CD8-positive, alpha-beta memory T cell (primary cell): ENCODE results near the gene CCDC191. TPM values are rescaled to one million over a fixed set of nuclear protein-coding genes. Genes with fewer than 3 reads are reported as not detected.
A peak's percentile ranks its signal among the peaks of the same experiment; 100 is the strongest.

Source experiments
- CTCF ChIA-PET: fragments of 350-600 bp; sonication (Branson Sonifier 250); formaldehyde crosslinking; loops from one replicate; lab custom pipeline; 2021; ENCODE audit warnings: antibody characterized with exemption; lab: Charles Lee
- POLR2A ChIA-PET: fragments of 350-600 bp; sonication (Branson Sonifier 250); formaldehyde crosslinking; loops from one replicate; lab custom pipeline; 2021; ENCODE audit warnings: antibody characterized with exemption; lab: Charles Lee
- DNase-seq, 5 donors: peaks; one replicate each; pipeline versions ENCODE4 v3.0.0 to v3.0.0-alpha.2; 2020 to 2022; ENCODE audit warnings: mixed read lengths in 1 of 5
- H3K27ac ChIP-seq: one replicate; pipeline ENCODE4 v1.7.0; 2013; ENCODE audit warnings: low read depth, mild to moderate bottlenecking, low read length, moderate library complexity
- H3K27me3 ChIP-seq: 2 replicates; pipeline ENCODE4 v1.7.0; 2013; ENCODE audit warnings: low read length, mild to moderate bottlenecking; ENCODE audit not compliant: insufficient read depth, poor library complexity, severe bottlenecking
- H3K36me3 ChIP-seq: 2 replicates; pipeline ENCODE4 v1.7.0; 2013; ENCODE audit warnings: mild to moderate bottlenecking, low read length, moderate library complexity; ENCODE audit not compliant: insufficient read depth
- H3K4me1 ChIP-seq: 2 replicates; pipeline ENCODE4 v1.7.0; 2013; ENCODE audit warnings: mild to moderate bottlenecking, low read length, moderate library complexity; ENCODE audit not compliant: insufficient read depth
- H3K4me3 ChIP-seq: 2 replicates; pipeline ENCODE4 v1.7.0; 2013; ENCODE audit warnings: mild to moderate bottlenecking, low read length
- H3K9me3 ChIP-seq: 2 replicates; pipeline ENCODE4 v1.7.0; 2013; ENCODE audit warnings: mild to moderate bottlenecking, low read length
- H3K27ac Mint-ChIP-seq, 8 donors: one replicate each; pipeline ENCODE4 v1.8.0; 2020 to 2021; ENCODE audit warnings: mixed read lengths in 8 of 8, mild to moderate bottlenecking in 6 of 8, inconsistent platforms in 3 of 8, moderate library complexity in 3 of 8
- H3K27me3 Mint-ChIP-seq, 2 donors: one replicate each; pipeline ENCODE4 v1.8.0; 2020 to 2021; ENCODE audit warnings: mixed read lengths in 2 of 2, mild to moderate bottlenecking in 1 of 2, moderate library complexity in 1 of 2
- H3K36me3 Mint-ChIP-seq, 3 donors: one replicate each; pipeline ENCODE4 v1.8.0; 2020 to 2021; ENCODE audit warnings: mixed read lengths in 3 of 3, inconsistent platforms in 1 of 3, mild to moderate bottlenecking in 1 of 3
- H3K4me1 Mint-ChIP-seq, 3 donors: one replicate each; pipeline ENCODE4 v1.8.0; 2020 to 2021; ENCODE audit warnings: mixed read lengths in 3 of 3, inconsistent platforms in 1 of 3, mild to moderate bottlenecking in 1 of 3
- H3K4me3 Mint-ChIP-seq, 7 donors: one replicate each; pipeline ENCODE4 v1.8.0; 2020 to 2021; ENCODE audit warnings: mixed read lengths in 7 of 7, mild to moderate bottlenecking in 6 of 7, moderate library complexity in 4 of 7, inconsistent platforms in 2 of 7
- H3K9me3 Mint-ChIP-seq, 5 donors: one replicate each; pipeline ENCODE4 v1.8.0; 2020 to 2022; ENCODE audit warnings: mixed read lengths in 5 of 5, mild to moderate bottlenecking in 3 of 5, moderate library complexity in 2 of 5, inconsistent platforms in 1 of 5
- polyA plus RNA-seq: library from polyadenylated mRNA; unstranded; fragments of 300-500 nt; fragmentation: Illumina TruSeq; gene quantifications from one replicate; pipeline ENCODE4 v1.2.3, GENCODE V29; 2021
- total RNA-seq, 2 experiments: library from RNA; stranded (reverse); gene quantifications; one replicate each; pipeline ENCODE4 v1.2.3, GENCODE V29; 2021

CCDC191 gene
- total RNA-seq: 1 to 10 TPM; 1.4 to 1.5 TPM
- 1.2 TPM for polyA plus RNA-seq

- Histone ChIP-seq H3K36me3 (no peaks in the 10 kb centered on the region), H3K9me3 (no peaks in the 10 kb centered on the region), H3K4me3 (peak within 1 kb of the TSS; percentile 98), H3K27ac (peak within 1 kb of the TSS; percentile 90), H3K27me3 (no peaks in the 10 kb centered on the region), H3K4me1 (peaks cover 18% of the 10 kb centered on the region)
- H3K9me3 Mint-ChIP-seq: peaks cover 0 to 2% (median 0%) of the 10 kb centered on the region in 5 donors
- peaks cover 34 to 58% (median 52%) of the 10 kb centered on the region in 3 donors for H3K4me1 Mint-ChIP-seq
- peak; percentile 94 to 99 (median 98) for DNase-seq
- peak within 1 kb of the TSS; percentile 96 to 100 (median 98) for H3K27ac Mint-ChIP-seq
- H3K36me3 Mint-ChIP-seq: peaks cover 0 to 20% (median 3%) of the 10 kb centered on the region in 3 donors
- ChIA-PET POLR2A (interaction anchor here (1.0 to 1.3 kb wide), 2 partner anchors 309 to 361 kb away, joined by 3 to 4 read pairs; partner anchors contain the start of gene ATP6V1A), CTCF (interaction anchor here (1.3 to 1.4 kb wide), 2 partner anchors 234 to 311 kb away, joined by 4 to 5 read pairs; no protein-coding TSS in a partner anchor)
- peak within 1 kb of the TSS; percentile 93 to 99 (median 96) for H3K4me3 Mint-ChIP-seq
- H3K27me3 Mint-ChIP-seq: no peaks in the 10 kb centered on the region
These were observed at the start of gene CCDC191, which contains the start of gene QTRT2 for GRCh38 chr3:114056130-114057010. CCDC191 (minus strand) TSS chr3:114056526; CDS start chr3:114056466, 60 bp downstream. QTRT2 (plus strand) TSS chr3:114056737; CDS start chr3:114065258, 8,521 bp downstream.

DNA sequence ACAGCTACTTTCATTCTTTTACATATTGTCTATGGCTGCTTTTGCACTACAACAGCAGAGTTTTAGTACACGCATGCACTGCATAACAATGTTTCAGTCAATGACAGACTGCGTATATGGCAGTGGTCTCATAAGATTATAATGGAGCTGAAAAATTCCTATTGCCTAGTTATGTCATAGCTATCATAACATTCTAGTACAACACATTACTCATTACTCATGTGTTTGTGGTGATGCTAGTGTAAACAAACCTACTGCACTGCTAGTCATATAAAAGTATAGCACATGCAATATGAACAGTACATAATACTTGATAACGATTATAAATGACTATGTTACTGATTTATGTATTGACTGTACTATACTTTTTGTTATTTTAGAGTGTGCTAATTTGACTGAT, 48.1 kb upstream of the CCDC191 start:
- no peak overlapping the region for H3K27ac ChIP-seq
- CTCF ChIA-PET: no interaction called here
- POLR2A ChIA-PET: interaction anchor here (0.7 kb wide), 1 partner anchor 168 kb away, joined by 4 read pairs; no protein-coding TSS in a partner anchor
- no peaks in the 10 kb centered on the region for H3K9me3 ChIP-seq
- Mint-ChIP-seq H3K4me3 (no peak overlapping the region), H3K27me3 (peaks cover 1 to 13% of the 10 kb centered on the region in 2 donors), H3K36me3 (no peaks in the 10 kb centered on the region), H3K27ac (no peak overlapping the region), H3K9me3 (no peaks in the 10 kb centered on the region), H3K4me1 (no peaks in the 10 kb centered on the region)
- no peak overlapping the region for H3K4me3 ChIP-seq
- DNase-seq: no peak
- no peaks in the 10 kb centered on the region for H3K4me1 ChIP-seq
- H3K36me3 ChIP-seq: no peaks in the 10 kb centered on the region
- no peaks in the 10 kb centered on the region for H3K27me3 ChIP-seq

DNA sequence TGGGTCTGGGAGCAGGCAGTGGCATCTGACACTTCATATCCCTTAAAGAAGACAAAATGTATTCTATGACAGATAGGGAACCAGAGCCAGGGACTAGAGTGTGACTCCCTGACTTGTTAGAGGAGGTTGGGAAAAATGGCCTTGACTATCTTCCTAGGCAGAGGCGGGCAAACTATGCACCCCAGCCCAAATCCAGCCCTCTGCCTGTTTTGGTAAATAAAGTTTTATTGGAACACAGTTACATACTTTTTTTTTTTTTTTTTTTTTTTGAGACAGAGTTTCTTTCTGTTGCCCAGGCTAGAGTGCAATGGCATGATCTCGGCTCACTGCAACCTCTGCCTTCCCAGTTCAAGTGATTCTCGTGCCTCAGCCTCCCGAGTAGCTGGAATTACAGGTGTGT, 47.5 kb upstream of the CCDC191 start:
- DNase-seq: no peak
- H3K36me3 ChIP-seq: no peaks in the 10 kb centered on the region
- Mint-ChIP-seq H3K27ac (no peak overlapping the region), H3K4me1 (no peaks in the 10 kb centered on the region), H3K4me3 (no peak overlapping the region), H3K27me3 (peaks cover 1 to 10% of the 10 kb centered on the region in 2 donors), H3K36me3 (no peaks in the 10 kb centered on the region), H3K9me3 (no peaks in the 10 kb centered on the region)
- ChIA-PET POLR2A (interaction anchor here (0.7 kb wide), 1 partner anchor 168 kb away, joined by 4 read pairs; no protein-coding TSS in a partner anchor), CTCF (no interaction called here)
- no peaks in the 10 kb centered on the region for H3K9me3 ChIP-seq
- no peaks in the 10 kb centered on the region for H3K4me1 ChIP-seq
- no peaks in the 10 kb centered on the region for H3K27me3 ChIP-seq
- H3K27ac ChIP-seq: no peak overlapping the region
- H3K4me3 ChIP-seq: no peak overlapping the region

GRCh38 chr3:114103181-114103580, 46.9 kb upstream of the CCDC191 start:
- H3K27ac Mint-ChIP-seq: no peak overlapping the region
- Histone ChIP-seq H3K4me1 (no peaks in the 10 kb centered on the region), H3K27ac (no peak overlapping the region), H3K27me3 (no peaks in the 10 kb centered on the region), H3K9me3 (no peaks in the 10 kb centered on the region), H3K36me3 (no peaks in the 10 kb centered on the region), H3K4me3 (no peak overlapping the region)
- ChIA-PET POLR2A (no interaction called here), CTCF (no interaction called here)
- no peak overlapping the region for H3K4me3 Mint-ChIP-seq
- no peaks in the 10 kb centered on the region for H3K36me3 Mint-ChIP-seq
- H3K27me3 Mint-ChIP-seq: peaks cover 1 to 10% of the 10 kb centered on the region in 2 donors
- no peak for DNase-seq
- H3K9me3 Mint-ChIP-seq: no peaks in the 10 kb centered on the region
- no peaks in the 10 kb centered on the region for H3K4me1 Mint-ChIP-seq

- H3K9me3 ChIP-seq: no peaks in the 10 kb centered on the region
- Mint-ChIP-seq H3K36me3 (no peaks in the 10 kb centered on the region), H3K27ac (no peak overlapping the region), H3K9me3 (no peaks in the 10 kb centered on the region), H3K27me3 (peaks cover 0 to 10% of the 10 kb centered on the region in 2 donors), H3K4me1 (no peaks in the 10 kb centered on the region), H3K4me3 (no peak overlapping the region)
- H3K4me1 ChIP-seq: no peaks in the 10 kb centered on the region
- H3K27me3 ChIP-seq: no peaks in the 10 kb centered on the region
- no peak for DNase-seq
- ChIA-PET CTCF (no interaction called here), POLR2A (no interaction called here)
- no peak overlapping the region for H3K27ac ChIP-seq
- no peaks in the 10 kb centered on the region for H3K36me3 ChIP-seq
- no peak overlapping the region for H3K4me3 ChIP-seq
These were observed 44.8 kb upstream of the CCDC191 start for GRCh38 chr3:114101101-114101500.

DNA sequence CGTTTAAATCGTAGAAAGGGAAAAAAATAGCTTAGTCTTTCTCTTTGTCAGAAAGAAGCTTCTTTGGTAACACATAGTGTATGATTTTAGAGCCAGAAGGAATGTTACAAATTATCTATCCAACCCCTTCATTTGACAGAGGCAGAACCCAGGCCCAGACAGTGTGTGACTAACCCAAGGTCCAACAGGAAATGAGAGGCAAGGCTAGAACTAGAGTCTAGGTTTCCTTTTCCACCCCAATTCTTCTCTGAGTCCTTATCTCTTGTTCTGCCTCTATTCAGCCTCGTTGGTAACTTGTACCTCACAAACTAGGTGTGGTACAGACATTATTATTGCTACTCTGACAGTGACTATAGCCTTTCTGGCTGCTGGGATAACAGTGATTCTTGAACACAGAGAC, 39.5 kb upstream of the CCDC191 start:
- H3K9me3 Mint-ChIP-seq: no peaks in the 10 kb centered on the region
- peaks cover 0 to 3% (median 0%) of the 10 kb centered on the region in 3 donors for H3K36me3 Mint-ChIP-seq
- ChIA-PET POLR2A (no interaction called here), CTCF (no interaction called here)
- H3K4me1 Mint-ChIP-seq: peaks cover 0 to 4% (median 0%) of the 10 kb centered on the region in 3 donors
- no peak for DNase-seq
- no peaks in the 10 kb centered on the region for H3K36me3 ChIP-seq
- H3K4me3 Mint-ChIP-seq: no peak overlapping the region
- H3K27me3 ChIP-seq: no peaks in the 10 kb centered on the region
- no peak overlapping the region for H3K27ac Mint-ChIP-seq
- no peak overlapping the region for H3K4me3 ChIP-seq
- H3K27ac ChIP-seq: no peak overlapping the region
- no peaks in the 10 kb centered on the region for H3K9me3 ChIP-seq
- peaks cover 2 to 5% of the 10 kb centered on the region in 2 donors for H3K27me3 Mint-ChIP-seq
- H3K4me1 ChIP-seq: no peaks in the 10 kb centered on the region

GRCh38 chr3:114093596-114093995, 37.3 kb upstream of the CCDC191 start:
- no peaks in the 10 kb centered on the region for H3K36me3 ChIP-seq
- Mint-ChIP-seq H3K36me3 (peaks cover 0 to 3% (median 0%) of the 10 kb centered on the region in 3 donors), H3K4me3 (no peak overlapping the region), H3K27me3 (peaks cover 0 to 2% of the 10 kb centered on the region in 2 donors), H3K27ac (peak overlapping the region in 1 of 8 donors; percentile 17), H3K9me3 (no peaks in the 10 kb centered on the region), H3K4me1 (peaks cover 0 to 4% (median 0%) of the 10 kb centered on the region in 3 donors)
- H3K27ac ChIP-seq: no peak overlapping the region
- ChIA-PET POLR2A (no interaction called here), CTCF (no interaction called here)
- no peaks in the 10 kb centered on the region for H3K4me1 ChIP-seq
- no peak overlapping the region for H3K4me3 ChIP-seq
- no peak for DNase-seq
- H3K27me3 ChIP-seq: no peaks in the 10 kb centered on the region
- no peaks in the 10 kb centered on the region for H3K9me3 ChIP-seq

DNA sequence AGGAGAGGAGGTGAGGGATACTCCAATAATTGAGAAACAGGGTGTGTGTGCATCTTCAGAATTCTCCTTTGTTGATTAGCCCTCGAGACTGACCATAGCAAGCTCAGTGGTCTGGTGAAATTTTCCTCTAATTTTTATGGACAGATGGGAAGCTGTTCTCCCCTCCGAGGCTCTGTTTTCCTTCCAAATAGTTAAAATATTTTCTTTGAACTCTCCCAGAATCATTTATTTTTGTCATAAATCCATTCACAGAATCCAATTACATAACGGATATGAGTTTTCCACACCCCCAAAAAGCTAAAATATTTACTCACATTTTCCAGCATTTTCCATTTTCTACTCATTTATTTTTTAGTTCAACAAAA, 36.7 kb upstream of the CCDC191 start:
- no peak overlapping the region for H3K27ac ChIP-seq
- CTCF ChIA-PET: no interaction called here

More for the DNA sequence above, 36.7 kb upstream of the CCDC191 start:
- Mint-ChIP-seq H3K4me3 (no peak overlapping the region), H3K36me3 (peaks cover 0 to 4% (median under 1%) of the 10 kb centered on the region in 3 donors), H3K4me1 (peaks cover 0 to 4% (median 0%) of the 10 kb centered on the region in 3 donors), H3K27ac (no peak overlapping the region), H3K27me3 (peaks cover 0 to 2% of the 10 kb centered on the region in 2 donors), H3K9me3 (no peaks in the 10 kb centered on the region)
- H3K36me3 ChIP-seq: no peaks in the 10 kb centered on the region
- DNase-seq: no peak
- no peaks in the 10 kb centered on the region for H3K27me3 ChIP-seq
- H3K9me3 ChIP-seq: no peaks in the 10 kb centered on the region
- no peaks in the 10 kb centered on the region for H3K4me1 ChIP-seq
- POLR2A ChIA-PET: no interaction called here
- no peak overlapping the region for H3K4me3 ChIP-seq
